K562 (cell line): ENCODE data around the gene DLL4. TPM values are rescaled to one million over a fixed set of nuclear protein-coding genes. Genes with fewer than 3 reads are reported as not detected.

Experiments
- DPF2 ChIP-seq: fragments of 450-650 bp; IDR thresholded peaks from 2 replicates; pipeline ENCODE4 v1.6.1; 2016
- EHMT2 ChIP-seq: fragments of 450-650 bp; IDR thresholded peaks from 2 replicates; pipeline ENCODE4 v1.6.1; 2018; ENCODE audit warnings: antibody characterized with exemption
- FOXA3 ChIP-seq, 2 experiments: fragments of 450-650 bp in 1 of 2; sonication (generic) in 1 of 2; formaldehyde crosslinking; IDR thresholded peaks in 1 of 2; conservative IDR thresholded peaks in 1 of 2; 2 replicates each; pipeline versions ENCODE4 v1.4.0 to v1.8.0; 2020 to 2022; ENCODE audit warnings: mild to moderate bottlenecking in 2 of 2, missing genetic modification reagents in 1 of 2
- FOXP1 ChIP-seq: sonication (generic); formaldehyde crosslinking; IDR thresholded peaks from 2 replicates; pipeline ENCODE4 v1.8.0; 2022; ENCODE audit warnings: mild to moderate bottlenecking, missing genetic modification reagents
- HEY1 ChIP-seq: fragments of 250-450 bp; sonication (Bioruptor Pico); IDR thresholded peaks from 2 replicates; pipeline ENCODE4 v1.5.0; 2020; ENCODE audit warnings: mild to moderate bottlenecking, moderate library complexity, borderline replicate concordance
- IFI16 ChIP-seq: fragments of 250-450 bp; sonication (Bioruptor Pico); IDR thresholded peaks from 2 replicates; pipeline ENCODE4 v2.1.2; 2022; ENCODE audit warnings: mild to moderate bottlenecking, inconsistent platforms
- KAT7 ChIP-seq: sonication (generic); formaldehyde crosslinking; IDR thresholded peaks from 2 replicates; pipeline ENCODE4 v1.8.0; 2022; ENCODE audit warnings: missing genetic modification reagents, mild to moderate bottlenecking, borderline replicate concordance
- MEIS2 ChIP-seq: fragments of 450-650 bp; IDR thresholded peaks from 2 replicates; pipeline ENCODE4 v1.6.1; 2014; ENCODE audit warnings: mild to moderate bottlenecking; ENCODE audit not compliant: partially characterized antibody
- NONO ChIP-seq, 2 experiments: fragments of 200-400 bp in 1 of 2; fragments of 450-650 bp in 1 of 2; formaldehyde crosslinking in 1 of 2; IDR thresholded peaks; 2 replicates each; pipeline ENCODE4 v1.6.1; 2017; ENCODE audit warnings: low read depth in 2 of 2, mild to moderate bottlenecking in 2 of 2, moderate library complexity in 2 of 2, low read length in 1 of 2
- NRF1 ChIP-seq, 2 experiments: fragments of 450-650 bp; IDR thresholded peaks in 1 of 2; conservative IDR thresholded peaks in 1 of 2; 2 replicates each; pipeline ENCODE4 v1.6.1; 2014; ENCODE audit warnings: mild to moderate bottlenecking in 2 of 2
- PHF21A ChIP-seq: fragments of 450-650 bp; IDR thresholded peaks from 2 replicates; pipeline ENCODE4 v1.6.1; 2017; ENCODE audit warnings: low read depth, borderline replicate concordance
- SMARCA4 ChIP-seq: fragments of 450-650 bp; IDR thresholded peaks from 2 replicates; pipeline ENCODE4 v1.6.1; 2016
- ZKSCAN3 ChIP-seq: fragments of 250-450 bp; sonication (Bioruptor Pico); IDR thresholded peaks from 2 replicates; pipeline ENCODE4 v1.4.0; 2020
- ZNF12 ChIP-seq: sonication (generic); formaldehyde crosslinking; IDR thresholded peaks from 2 replicates; pipeline ENCODE4 v1.4.0; 2020; ENCODE audit warnings: mild to moderate bottlenecking, missing genetic modification reagents
- ZNF217 ChIP-seq: sonication (generic); formaldehyde crosslinking; IDR thresholded peaks from 2 replicates; pipeline ENCODE4 v1.8.0; 2022; ENCODE audit warnings: mild to moderate bottlenecking, missing genetic modification reagents
- ZNF232 ChIP-seq: sonication (generic); formaldehyde crosslinking; IDR thresholded peaks from 2 replicates; pipeline ENCODE4 v1.8.0; 2022; ENCODE audit warnings: mild to moderate bottlenecking, missing genetic modification reagents
- ZNF3 ChIP-seq: fragments of 250-450 bp; sonication (Bioruptor Pico); IDR thresholded peaks from 2 replicates; pipeline ENCODE4 v1.5.0; 2021; ENCODE audit warnings: mild to moderate bottlenecking, moderate library complexity
- ZNF316 ChIP-seq: fragments of 450-650 bp; IDR thresholded peaks from 2 replicates; pipeline ENCODE4 v1.6.1; 2016
- polyA plus RNA-seq, 8 experiments: library from polyadenylated mRNA; depleted of rRNA in 4 of 8; stranded (reverse) in 5 of 8; unstranded in 3 of 8; fragments of >200 nt; fragmentation: Nextera tagmentation in 2 of 8; fragmentation: Illumina TruSeq in 1 of 8; extraction: Ambion mirVana in 2 of 8; extraction: Trizol in 1 of 8; gene quantifications; 2 replicates each; pipeline versions ENCODE4 v1.2.1 to v1.2.3, GENCODE V29; 2011 to 2014; ENCODE audit warnings: inconsistent platforms in 1 of 8, missing spikeins in 1 of 8
- total RNA-seq, 7 experiments: library from RNA; depleted of rRNA in 6 of 7; stranded (reverse); fragments of >200 nt in 6 of 7; fragmentation: Illumina TruSeq in 2 of 7; extraction: Trizol in 2 of 7; gene quantifications; 2 replicates each; pipeline versions ENCODE4 v1.2.1 to v1.2.3, GENCODE V29; 2011 to 2021; ENCODE audit warnings: low replicate concordance in 1 of 7
- TF ChIP-seq, protein P1 (sequence below): sonication (generic); formaldehyde crosslinking; IDR thresholded peaks from 2 replicates; pipeline ENCODE4 v1.8.0; 2023; ENCODE audit warnings: mild to moderate bottlenecking, missing genetic modification reagents
- TF ChIP-seq, protein P2 (sequence below): fragments of 450-650 bp; conservative IDR thresholded peaks from 2 replicates; pipeline ENCODE4 v1.6.1; 2016; ENCODE audit warnings: missing genetic modification characterization, low read depth, mild to moderate bottlenecking, missing compliant biosample characterization, moderate library complexity
- TF ChIP-seq, protein P3 (sequence below): fragments of 450-650 bp; formaldehyde crosslinking; IDR thresholded peaks from 2 replicates; pipeline ENCODE4 v1.4.0; 2020; ENCODE audit warnings: mild to moderate bottlenecking
- TF ChIP-seq, protein P4 (sequence below): fragments of 250-450 bp; sonication (Bioruptor Pico); IDR thresholded peaks from 2 replicates; pipeline ENCODE4 v1.5.0; 2021

The DLL4 gene
- total and polyA plus RNA-seq, 9 of the 15 experiments (the other 6 are each of a cell fraction or from before 2014, with no cell fraction given), result 0.04 to 1.1 (median 0.41) TPM; not detected in 1

DNA sequence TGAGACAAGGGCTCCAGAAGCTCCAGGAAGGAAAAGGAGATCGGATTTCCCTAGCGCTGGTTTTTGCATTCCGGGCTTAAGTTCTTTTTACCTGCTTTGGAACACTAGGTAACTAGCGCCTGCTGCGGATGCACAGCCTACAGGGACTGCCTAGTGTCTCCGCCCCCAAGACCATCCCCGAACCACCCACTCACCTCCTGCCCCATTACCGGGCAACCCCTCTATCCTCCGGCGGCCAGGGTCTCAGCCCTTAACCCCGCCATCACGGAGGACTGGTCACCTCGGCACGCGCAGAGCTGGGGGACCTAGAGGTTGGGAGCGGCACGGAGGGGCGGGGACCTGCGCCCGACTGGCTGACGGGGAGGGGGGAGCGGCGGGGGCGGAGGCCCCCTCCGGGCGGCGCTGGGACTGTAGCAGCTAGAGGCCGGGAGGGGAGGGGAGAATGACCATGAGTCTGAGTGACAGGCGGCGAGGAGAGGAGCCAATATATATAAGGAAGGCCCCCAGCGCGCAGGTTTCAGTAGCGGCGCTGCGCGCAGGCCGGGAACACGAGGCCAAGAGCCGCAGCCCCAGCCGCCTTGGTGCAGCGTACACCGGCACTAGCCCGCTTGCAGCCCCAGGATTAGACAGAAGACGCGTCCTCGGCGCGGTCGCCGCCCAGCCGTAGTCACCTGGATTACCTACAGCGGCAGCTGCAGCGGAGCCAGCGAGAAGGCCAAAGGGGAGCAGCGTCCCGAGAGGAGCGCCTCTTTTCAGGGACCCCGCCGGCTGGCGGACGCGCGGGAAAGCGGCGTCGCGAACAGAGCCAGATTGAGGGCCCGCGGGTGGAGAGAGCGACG lies at the start of gene DLL4 (continued):
- TF ChIP-seq ZNF316 (no peak), PHF21A (peak; percentile 59; the same call in 1 of the 2 replicates), KAT7 (CRISPR knock-in tag) (peak; percentile 97; the same call in 1 of the 2 replicates), NONO (IDR thresholded peaks at IDR 0.05; ENCODE audit: low read depth in 2 of 2, low read length in 1 of 2) (peak in 1 of 2 experiments; percentile 91; a peak in 2 of 4 replicates), MEIS2 (peak; percentile 58), ZNF3 (no peak), NRF1 (conservative IDR thresholded peaks at IDR 0.05 in 1 of 2, IDR thresholded peaks at IDR 0.05 in 1 of 2) (peak; percentile 78 to 82), FOXP1 (CRISPR knock-in tag) (peak; percentile 95), HEY1 (CRISPR knock-in tag) (no peak), DPF2 (no peak; the same call in 1 of the 2 replicates), FOXA3 (CRISPR knock-in tag; conservative IDR thresholded peaks at IDR 0.05 in 1 of 2, IDR thresholded peaks at IDR 0.05 in 1 of 2) (0 out of 4 replicates have a peak, but pooled peaks of 1 of the 2 experiments have one; percentile 23), EHMT2 (no peak), ZKSCAN3 (CRISPR knock-in tag) (no peak), ZNF232 (CRISPR knock-in tag) (peak; percentile 89), ZNF12 (CRISPR knock-in tag) (no peak), ZNF217 (CRISPR knock-in tag) (0 out of 2 replicates have a peak, but pooled peaks have one; percentile 53), SMARCA4 (no peak), IFI16 (no peak)
- TF ChIP-seq, protein P1, sequence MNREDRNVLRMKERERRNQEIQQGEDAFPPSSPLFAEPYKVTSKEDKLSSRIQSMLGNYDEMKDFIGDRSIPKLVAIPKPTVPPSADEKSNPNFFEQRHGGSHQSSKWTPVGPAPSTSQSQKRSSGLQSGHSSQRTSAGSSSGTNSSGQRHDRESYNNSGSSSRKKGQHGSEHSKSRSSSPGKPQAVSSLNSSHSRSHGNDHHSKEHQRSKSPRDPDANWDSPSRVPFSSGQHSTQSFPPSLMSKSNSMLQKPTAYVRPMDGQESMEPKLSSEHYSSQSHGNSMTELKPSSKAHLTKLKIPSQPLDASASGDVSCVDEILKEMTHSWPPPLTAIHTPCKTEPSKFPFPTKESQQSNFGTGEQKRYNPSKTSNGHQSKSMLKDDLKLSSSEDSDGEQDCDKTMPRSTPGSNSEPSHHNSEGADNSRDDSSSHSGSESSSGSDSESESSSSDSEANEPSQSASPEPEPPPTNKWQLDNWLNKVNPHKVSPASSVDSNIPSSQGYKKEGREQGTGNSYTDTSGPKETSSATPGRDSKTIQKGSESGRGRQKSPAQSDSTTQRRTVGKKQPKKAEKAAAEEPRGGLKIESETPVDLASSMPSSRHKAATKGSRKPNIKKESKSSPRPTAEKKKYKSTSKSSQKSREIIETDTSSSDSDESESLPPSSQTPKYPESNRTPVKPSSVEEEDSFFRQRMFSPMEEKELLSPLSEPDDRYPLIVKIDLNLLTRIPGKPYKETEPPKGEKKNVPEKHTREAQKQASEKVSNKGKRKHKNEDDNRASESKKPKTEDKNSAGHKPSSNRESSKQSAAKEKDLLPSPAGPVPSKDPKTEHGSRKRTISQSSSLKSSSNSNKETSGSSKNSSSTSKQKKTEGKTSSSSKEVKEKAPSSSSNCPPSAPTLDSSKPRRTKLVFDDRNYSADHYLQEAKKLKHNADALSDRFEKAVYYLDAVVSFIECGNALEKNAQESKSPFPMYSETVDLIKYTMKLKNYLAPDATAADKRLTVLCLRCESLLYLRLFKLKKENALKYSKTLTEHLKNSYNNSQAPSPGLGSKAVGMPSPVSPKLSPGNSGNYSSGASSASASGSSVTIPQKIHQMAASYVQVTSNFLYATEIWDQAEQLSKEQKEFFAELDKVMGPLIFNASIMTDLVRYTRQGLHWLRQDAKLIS (CRISPR knock-in tag), result peak; percentile 89
- TF ChIP-seq, protein P2, sequence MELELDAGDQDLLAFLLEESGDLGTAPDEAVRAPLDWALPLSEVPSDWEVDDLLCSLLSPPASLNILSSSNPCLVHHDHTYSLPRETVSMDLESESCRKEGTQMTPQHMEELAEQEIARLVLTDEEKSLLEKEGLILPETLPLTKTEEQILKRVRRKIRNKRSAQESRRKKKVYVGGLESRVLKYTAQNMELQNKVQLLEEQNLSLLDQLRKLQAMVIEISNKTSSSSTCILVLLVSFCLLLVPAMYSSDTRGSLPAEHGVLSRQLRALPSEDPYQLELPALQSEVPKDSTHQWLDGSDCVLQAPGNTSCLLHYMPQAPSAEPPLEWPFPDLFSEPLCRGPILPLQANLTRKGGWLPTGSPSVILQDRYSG (tag), result no peak
- TF ChIP-seq, protein P3, sequence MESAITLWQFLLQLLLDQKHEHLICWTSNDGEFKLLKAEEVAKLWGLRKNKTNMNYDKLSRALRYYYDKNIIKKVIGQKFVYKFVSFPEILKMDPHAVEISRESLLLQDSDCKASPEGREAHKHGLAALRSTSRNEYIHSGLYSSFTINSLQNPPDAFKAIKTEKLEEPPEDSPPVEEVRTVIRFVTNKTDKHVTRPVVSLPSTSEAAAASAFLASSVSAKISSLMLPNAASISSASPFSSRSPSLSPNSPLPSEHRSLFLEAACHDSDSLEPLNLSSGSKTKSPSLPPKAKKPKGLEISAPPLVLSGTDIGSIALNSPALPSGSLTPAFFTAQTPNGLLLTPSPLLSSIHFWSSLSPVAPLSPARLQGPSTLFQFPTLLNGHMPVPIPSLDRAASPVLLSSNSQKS (CRISPR knock-in tag), result no peak
- TF ChIP-seq, protein P4, sequence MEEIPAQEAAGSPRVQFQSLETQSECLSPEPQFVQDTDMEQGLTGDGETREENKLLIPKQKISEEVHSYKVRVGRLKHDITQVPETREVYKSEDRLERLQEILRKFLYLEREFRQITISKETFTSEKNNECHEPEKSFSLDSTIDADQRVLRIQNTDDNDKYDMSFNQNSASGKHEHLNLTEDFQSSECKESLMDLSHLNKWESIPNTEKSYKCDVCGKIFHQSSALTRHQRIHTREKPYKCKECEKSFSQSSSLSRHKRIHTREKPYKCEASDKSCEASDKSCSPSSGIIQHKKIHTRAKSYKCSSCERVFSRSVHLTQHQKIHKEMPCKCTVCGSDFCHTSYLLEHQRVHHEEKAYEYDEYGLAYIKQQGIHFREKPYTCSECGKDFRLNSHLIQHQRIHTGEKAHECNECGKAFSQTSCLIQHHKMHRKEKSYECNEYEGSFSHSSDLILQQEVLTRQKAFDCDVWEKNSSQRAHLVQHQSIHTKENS (CRISPR knock-in tag), result no peak
